ENCODE measurements around the gene BSDC1. TPM values are rescaled to one million over a fixed set of nuclear protein-coding genes. Genes with fewer than 3 reads are reported as not detected.

BSDC1 gene
- total and polyA plus RNA-seq, 10 of the 15 experiments (the other 5 are each of a cell fraction or from before 2014, with no cell fraction given) = 3.0 to 39.7 (median 22.8) TPM

DNA sequence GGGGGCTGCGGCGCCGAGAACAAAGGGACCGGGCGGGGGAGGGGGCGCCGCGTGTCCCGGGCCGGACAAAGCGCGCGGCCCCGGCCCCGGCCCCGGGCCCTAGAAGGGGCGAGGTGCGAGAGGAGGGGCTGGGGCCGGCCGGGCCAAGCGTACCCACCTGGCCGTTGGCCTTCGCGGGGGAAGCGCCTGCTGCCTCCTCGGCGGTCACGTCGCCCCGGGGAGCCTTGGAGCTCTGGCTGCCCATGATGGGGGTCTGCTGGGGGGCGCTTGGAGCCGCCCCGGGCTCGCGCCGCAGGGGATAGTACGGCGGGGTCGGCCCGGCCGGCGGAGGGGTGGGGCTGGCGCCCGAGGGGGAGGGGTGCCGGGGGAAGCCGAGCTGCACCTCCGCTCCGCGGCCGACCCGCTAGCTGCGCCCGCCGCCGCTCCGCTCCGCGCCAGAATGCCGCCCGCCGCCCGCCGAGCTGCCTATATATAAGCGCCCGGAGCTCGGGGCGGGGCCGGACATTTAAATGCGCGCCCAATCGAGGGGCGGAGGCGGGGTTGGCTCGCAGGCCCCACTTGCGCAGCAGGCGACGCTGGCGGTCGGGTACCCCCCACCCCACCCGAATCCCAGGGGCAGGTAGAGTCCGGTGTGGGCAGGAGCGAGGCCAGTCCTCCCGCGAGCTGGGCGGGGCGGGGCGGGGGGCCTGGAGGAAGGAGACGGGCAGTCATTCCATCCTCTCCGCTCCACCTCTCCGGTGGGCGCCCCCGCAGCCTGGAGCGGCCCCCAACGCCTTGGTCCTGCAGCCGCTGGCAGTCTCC lies 58.3 kb downstream of the BSDC1 start, which contains the start of gene MARCKSL1 (continued):
- TF ChIP-seq, protein P1, sequence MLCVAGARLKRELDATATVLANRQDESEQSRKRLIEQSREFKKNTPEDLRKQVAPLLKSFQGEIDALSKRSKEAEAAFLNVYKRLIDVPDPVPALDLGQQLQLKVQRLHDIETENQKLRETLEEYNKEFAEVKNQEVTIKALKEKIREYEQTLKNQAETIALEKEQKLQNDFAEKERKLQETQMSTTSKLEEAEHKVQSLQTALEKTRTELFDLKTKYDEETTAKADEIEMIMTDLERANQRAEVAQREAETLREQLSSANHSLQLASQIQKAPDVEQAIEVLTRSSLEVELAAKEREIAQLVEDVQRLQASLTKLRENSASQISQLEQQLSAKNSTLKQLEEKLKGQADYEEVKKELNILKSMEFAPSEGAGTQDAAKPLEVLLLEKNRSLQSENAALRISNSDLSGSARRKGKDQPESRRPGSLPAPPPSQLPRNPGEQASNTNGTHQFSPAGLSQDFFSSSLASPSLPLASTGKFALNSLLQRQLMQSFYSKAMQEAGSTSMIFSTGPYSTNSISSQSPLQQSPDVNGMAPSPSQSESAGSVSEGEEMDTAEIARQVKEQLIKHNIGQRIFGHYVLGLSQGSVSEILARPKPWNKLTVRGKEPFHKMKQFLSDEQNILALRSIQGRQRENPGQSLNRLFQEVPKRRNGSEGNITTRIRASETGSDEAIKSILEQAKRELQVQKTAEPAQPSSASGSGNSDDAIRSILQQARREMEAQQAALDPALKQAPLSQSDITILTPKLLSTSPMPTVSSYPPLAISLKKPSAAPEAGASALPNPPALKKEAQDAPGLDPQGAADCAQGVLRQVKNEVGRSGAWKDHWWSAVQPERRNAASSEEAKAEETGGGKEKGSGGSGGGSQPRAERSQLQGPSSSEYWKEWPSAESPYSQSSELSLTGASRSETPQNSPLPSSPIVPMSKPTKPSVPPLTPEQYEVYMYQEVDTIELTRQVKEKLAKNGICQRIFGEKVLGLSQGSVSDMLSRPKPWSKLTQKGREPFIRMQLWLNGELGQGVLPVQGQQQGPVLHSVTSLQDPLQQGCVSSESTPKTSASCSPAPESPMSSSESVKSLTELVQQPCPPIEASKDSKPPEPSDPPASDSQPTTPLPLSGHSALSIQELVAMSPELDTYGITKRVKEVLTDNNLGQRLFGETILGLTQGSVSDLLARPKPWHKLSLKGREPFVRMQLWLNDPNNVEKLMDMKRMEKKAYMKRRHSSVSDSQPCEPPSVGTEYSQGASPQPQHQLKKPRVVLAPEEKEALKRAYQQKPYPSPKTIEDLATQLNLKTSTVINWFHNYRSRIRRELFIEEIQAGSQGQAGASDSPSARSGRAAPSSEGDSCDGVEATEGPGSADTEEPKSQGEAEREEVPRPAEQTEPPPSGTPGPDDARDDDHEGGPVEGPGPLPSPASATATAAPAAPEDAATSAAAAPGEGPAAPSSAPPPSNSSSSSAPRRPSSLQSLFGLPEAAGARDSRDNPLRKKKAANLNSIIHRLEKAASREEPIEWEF (IDR thresholded peaks at IDR 0.05; ENCODE audit: insufficient replicate concordance, low read depth, low read length) = no peak
- TF ChIP-seq RB1 (IDR thresholded peaks at IDR 0.05; ENCODE audit: borderline replicate concordance) (no peak), TBL1XR1 (IDR thresholded peaks at IDR 0.05; ENCODE audit: low read depth, low read length) (no peak), ETV6 (conservative IDR thresholded peaks at IDR 0.05 in 1 of 2, IDR thresholded peaks at IDR 0.05 in 1 of 2; ENCODE audit: borderline replicate concordance in 1 of 2, low read depth in 1 of 2) (no peak), STAT1 (conservative IDR thresholded peaks at IDR 0.05) (no peak), CREM (IDR thresholded peaks at IDR 0.05; ENCODE audit: low read depth) (no peak), EZH2 (IDR thresholded peaks at IDR 0.05; ENCODE audit: borderline replicate concordance, control insufficient read depth, low read depth, low read length) (no peak), ZNF24 (IDR thresholded peaks at IDR 0.05) (no peak), NFIC (IDR thresholded peaks at IDR 0.05; ENCODE audit: low read depth, low read length) (no peak), CBX5 (IDR thresholded peaks at IDR 0.05; ENCODE audit: low read depth) (no peak), NR2F1 (conservative IDR thresholded peaks at IDR 0.05) (0 out of 2 replicates have a peak, but pooled peaks have one; percentile 8), WRNIP1 (IDR thresholded peaks at IDR 0.05; ENCODE audit: borderline replicate concordance, low read depth, low read length) (no peak), RBBP5 (conservative IDR thresholded peaks at IDR 0.05) (no peak), ASH2L (IDR thresholded peaks at IDR 0.05; ENCODE audit: borderline replicate concordance, low read depth) (no peak), BCL11A (IDR thresholded peaks at IDR 0.05; ENCODE audit: low read depth, low read length) (no peak)
- TF ChIP-seq, protein P2, sequence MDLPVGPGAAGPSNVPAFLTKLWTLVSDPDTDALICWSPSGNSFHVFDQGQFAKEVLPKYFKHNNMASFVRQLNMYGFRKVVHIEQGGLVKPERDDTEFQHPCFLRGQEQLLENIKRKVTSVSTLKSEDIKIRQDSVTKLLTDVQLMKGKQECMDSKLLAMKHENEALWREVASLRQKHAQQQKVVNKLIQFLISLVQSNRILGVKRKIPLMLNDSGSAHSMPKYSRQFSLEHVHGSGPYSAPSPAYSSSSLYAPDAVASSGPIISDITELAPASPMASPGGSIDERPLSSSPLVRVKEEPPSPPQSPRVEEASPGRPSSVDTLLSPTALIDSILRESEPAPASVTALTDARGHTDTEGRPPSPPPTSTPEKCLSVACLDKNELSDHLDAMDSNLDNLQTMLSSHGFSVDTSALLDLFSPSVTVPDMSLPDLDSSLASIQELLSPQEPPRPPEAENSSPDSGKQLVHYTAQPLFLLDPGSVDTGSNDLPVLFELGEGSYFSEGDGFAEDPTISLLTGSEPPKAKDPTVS (IDR thresholded peaks at IDR 0.05; ENCODE audit: low read depth, low read length) = no peak
- TF ChIP-seq, protein P3, sequence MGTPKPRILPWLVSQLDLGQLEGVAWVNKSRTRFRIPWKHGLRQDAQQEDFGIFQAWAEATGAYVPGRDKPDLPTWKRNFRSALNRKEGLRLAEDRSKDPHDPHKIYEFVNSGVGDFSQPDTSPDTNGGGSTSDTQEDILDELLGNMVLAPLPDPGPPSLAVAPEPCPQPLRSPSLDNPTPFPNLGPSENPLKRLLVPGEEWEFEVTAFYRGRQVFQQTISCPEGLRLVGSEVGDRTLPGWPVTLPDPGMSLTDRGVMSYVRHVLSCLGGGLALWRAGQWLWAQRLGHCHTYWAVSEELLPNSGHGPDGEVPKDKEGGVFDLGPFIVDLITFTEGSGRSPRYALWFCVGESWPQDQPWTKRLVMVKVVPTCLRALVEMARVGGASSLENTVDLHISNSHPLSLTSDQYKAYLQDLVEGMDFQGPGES (IDR thresholded peaks at IDR 0.05) = no peak
- TF ChIP-seq, protein P4, sequence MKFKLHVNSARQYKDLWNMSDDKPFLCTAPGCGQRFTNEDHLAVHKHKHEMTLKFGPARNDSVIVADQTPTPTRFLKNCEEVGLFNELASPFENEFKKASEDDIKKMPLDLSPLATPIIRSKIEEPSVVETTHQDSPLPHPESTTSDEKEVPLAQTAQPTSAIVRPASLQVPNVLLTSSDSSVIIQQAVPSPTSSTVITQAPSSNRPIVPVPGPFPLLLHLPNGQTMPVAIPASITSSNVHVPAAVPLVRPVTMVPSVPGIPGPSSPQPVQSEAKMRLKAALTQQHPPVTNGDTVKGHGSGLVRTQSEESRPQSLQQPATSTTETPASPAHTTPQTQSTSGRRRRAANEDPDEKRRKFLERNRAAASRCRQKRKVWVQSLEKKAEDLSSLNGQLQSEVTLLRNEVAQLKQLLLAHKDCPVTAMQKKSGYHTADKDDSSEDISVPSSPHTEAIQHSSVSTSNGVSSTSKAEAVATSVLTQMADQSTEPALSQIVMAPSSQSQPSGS (IDR thresholded peaks at IDR 0.05; ENCODE audit: low read length) = no peak

Data from GM12878 (cell line).